GM19324 (cell line): ENCODE measurements around the gene ITPR1.

Experiments used
- ATAC-seq: cut with Tn5 transposase; IDR thresholded peaks from one replicate; pipeline ENCODE4 v1.9.1; 2021; ENCODE audit warnings: mild to moderate bottlenecking, moderate library complexity; ENCODE audit not compliant: unreplicated experiment, low FRiP score

The ITPR1 gene

GRCh38 chr3:4529876-4530588 lies 36.9 kb downstream of the ITPR1 start:
- no peak for ATAC-seq

GRCh38 chr3:4531478-4532025 lies 38.4 kb downstream of the ITPR1 start:
- no peak for ATAC-seq

- no peak for ATAC-seq
These were observed 39.5 kb downstream of the ITPR1 start for GRCh38 chr3:4532535-4533112.

- no peak for ATAC-seq
These were observed 40.6 kb downstream of the ITPR1 start for GRCh38 chr3:4533489-4534443.

GRCh38 chr3:4534906-4535305 lies 41.8 kb downstream of the ITPR1 start:
- ATAC-seq = no peak

- ATAC-seq = no peak
These were observed 43.1 kb downstream of the ITPR1 start for GRCh38 chr3:4536260-4536659.

- no peak for ATAC-seq
These were observed 47.1 kb downstream of the ITPR1 start for GRCh38 chr3:4540267-4540666.

GRCh38 chr3:4543110-4543509 lies 50.0 kb downstream of the ITPR1 start:
- no peak for ATAC-seq

GRCh38 chr3:4546346-4547178 lies 53.4 kb downstream of the ITPR1 start:
- ATAC-seq = no peak

GRCh38 chr3:4547799-4548198 lies 54.7 kb downstream of the ITPR1 start:
- ATAC-seq = no peak

GRCh38 chr3:4548356-4548755 lies 55.2 kb downstream of the ITPR1 start:
- no peak for ATAC-seq

- no peak for ATAC-seq
These were observed 55.6 kb downstream of the ITPR1 start for GRCh38 chr3:4548780-4549179.

- no peak for ATAC-seq
These were observed 56.7 kb downstream of the ITPR1 start for GRCh38 chr3:4549896-4550295.

- ATAC-seq = no peak
These were observed 58.0 kb downstream of the ITPR1 start for GRCh38 chr3:4551051-4551711.

GRCh38 chr3:4551794-4552442 lies 58.8 kb downstream of the ITPR1 start:
- ATAC-seq = no peak

GRCh38 chr3:4552811-4553210 lies 59.7 kb downstream of the ITPR1 start:
- ATAC-seq = no peak

- ATAC-seq = no peak
These were observed 68.5 kb downstream of the ITPR1 start for GRCh38 chr3:4561661-4562060.

GRCh38 chr3:4562595-4562994 lies 69.4 kb downstream of the ITPR1 start:
- no peak for ATAC-seq

GRCh38 chr3:4564270-4564669 lies 71.1 kb downstream of the ITPR1 start:
- no peak for ATAC-seq
